CD4-positive, alpha-beta T cell treated with Interleukin-6 for 4 hours (primary cell): Measurements from ENCODE around the gene PPP1CA.

Source experiments
- DNase-seq: peaks from one replicate; pipeline ENCODE4 v3.0.0-alpha.2; 2020; ENCODE audit warnings: mixed read lengths

PPP1CA gene

DNA sequence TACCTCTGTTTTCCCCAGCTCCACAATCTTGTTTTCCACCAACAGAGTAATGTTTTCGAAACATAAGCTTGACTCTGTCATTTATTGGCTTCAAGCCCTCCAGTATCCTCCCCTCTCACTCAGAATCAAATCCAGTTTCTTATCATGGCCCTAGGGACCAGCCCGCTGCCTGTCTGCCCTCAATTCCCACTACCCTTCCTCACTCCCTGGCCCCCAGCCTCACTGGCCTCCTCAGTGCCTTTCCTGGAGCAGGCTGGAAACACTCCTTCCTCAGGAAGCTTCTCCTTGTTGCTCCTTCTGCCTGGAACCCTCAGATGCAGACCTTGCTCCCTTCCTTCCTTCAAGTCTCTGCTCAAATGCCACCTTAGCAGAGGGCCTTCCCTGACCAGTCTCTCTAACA lies 52.2 kb downstream of the PPP1CA start:
- no peak for DNase-seq

DNA sequence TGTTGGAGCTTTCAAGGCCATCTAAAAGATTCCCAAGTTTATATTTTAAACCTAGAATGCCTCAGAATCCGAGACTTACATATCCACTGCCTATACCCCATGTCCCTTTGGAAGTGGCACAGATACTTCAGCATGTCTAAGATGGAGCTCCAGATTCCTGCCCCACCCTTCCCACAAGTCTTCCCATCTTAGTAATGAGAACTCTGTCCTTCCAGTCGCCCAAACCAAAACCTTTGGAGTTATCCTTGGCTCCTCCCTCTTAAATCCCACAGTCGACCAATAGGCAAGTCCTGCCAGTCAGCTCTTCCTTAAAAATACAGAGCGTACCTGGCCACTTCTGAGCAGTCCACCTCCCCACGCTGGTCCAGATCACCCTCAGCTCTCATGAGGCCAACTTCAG lies 52.6 kb downstream of the PPP1CA start:
- DNase-seq: no peak
